Ecto neural progenitor cell (in vitro differentiated cells): ENCODE results near the gene ASIC1.
A peak's percentile ranks its signal among the peaks of the same experiment; 100 is the strongest.

ENCODE experiments used
- DNase-seq: peaks from one replicate; pipeline ENCODE4 v3.0.0-alpha.2; 2018; ENCODE audit warnings: low spot score

The ASIC1 gene

DNA sequence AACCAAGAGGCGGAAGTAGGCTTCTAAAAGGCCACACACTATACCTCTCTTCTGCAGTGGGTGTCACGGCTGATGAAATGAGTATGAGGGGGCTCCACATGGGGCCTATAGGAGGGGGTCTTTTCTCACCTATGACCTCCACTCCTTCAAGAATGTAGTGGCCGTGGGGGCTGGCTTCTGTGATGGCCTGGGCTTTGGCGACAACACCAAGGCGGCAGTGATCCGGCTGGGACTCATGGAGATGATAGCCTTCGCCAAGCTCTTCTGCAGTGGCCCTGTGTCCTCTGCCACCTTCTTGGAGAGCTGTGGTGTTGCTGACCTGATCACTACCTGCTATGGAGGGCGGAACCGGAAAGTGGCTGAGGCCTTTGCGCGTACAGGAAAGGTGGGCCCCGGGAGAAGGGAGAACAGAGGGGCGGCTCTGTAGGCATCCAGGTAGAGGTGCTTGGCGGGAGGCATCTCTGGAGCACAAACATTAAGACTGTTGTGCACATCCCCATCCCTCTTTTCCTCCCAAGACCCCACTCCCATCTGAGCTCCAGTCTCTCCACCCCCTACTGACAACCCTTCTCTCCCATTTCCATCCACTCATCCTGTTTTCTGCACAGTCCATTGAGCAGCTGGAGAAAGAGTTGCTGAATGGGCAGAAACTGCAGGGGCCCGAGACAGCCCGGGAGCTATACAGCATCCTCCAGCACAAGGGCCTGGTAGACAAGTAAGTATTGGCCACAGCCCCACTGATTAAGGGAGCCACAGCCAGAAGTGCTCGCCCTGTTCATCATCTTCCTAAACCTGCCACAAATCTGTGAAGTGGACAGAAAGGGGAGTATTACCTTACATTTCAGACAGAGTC, 50.2 kb downstream of the ASIC1 start:
- DNase-seq: no peak

DNA sequence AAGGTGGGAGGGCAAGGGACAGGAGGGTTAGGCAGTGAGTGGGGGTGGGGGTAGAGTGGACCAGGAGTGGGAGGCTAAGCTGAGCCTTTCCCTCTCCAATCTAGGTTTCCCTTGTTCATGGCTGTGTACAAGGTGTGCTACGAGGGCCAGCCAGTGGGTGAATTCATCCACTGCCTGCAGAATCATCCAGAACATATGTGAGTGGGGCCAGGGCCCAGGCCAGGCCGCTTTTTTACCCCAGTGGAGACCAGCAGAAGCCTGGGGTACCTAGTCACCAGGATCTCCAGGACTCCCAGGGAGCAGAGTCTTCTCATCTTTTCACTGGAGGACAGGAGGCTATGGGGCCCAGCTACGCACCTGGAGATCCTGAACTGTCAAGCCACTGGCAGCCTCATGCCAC, 51.9 kb downstream of the ASIC1 start:
- no peak for DNase-seq

DNA sequence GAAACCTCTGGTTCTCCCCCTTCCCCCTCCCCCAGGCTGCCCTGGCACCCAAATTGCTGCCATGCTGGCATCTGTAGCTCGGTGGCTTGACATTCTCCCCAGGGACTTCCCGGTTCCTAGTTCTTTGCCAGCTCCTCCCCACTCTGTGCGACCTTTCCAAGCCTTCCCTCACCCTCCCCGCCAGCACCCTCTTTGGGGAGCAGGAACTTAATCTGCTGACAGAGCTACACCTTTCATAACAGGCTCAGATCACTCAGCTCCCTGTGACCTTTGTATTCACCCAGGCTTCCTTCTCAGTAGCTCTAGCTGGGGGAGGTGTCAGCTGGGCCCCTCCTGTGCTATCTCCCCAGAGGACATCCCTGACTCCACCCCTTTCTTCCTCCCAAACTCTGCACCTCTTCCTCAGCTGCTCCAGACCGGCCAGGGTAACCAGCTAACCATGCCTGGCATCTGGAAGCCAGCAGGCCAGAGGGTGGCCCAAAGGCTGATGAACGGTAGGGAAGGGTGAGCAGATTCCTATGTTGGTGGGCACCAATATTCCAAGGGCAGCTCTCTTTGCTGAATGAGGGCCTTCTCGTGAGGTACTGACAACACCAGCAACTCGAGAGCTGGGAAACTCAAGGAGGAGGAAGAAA, 52.8 kb downstream of the ASIC1 start:
- no peak for DNase-seq

DNA sequence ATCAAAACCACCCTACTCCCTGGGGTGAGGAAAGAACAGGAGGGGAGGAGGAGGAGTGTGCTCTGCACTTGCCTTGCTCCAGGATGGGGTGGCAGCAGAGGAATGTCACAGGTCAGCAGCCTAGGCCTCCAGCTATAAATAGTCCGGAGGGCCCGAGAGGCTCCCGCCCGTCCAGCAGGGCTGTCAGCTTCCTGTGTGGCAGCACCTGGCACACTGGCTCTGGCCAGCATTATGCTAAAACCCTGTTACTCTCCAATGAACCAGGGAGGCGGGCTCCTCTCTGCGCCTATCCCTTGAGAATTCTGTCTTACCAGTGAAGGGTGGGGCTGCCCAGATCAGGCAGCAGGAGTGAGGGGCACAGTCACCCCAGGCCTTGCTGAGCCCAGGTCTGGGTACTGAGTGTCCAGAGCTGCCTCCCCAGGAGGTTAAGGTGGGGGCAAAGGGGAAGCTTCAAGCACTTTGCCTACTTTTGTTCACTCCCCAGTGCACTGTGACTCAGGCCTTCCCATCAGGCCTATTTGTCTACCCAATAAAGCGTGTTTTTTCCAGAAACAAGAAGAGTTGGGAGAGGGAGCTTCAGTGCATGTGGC, 53.5 kb downstream of the ASIC1 start:
- DNase-seq: peak; percentile 75

DNA sequence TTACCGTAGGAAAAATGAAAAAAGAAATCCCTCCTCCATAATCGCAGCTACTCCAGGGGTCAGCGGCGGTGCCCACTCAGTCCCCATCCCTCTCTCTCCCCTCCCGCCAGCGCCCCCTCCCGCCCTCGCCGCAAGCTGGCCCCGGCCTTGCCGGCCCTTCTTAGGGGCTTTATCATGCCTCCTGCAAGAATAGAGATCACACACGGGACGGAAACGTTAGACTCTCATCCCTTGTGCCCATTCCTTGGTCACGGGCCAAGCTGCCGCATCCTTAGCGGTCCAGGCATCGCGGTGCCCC, 53.9 kb downstream of the ASIC1 start:
- DNase-seq: no peak

DNA sequence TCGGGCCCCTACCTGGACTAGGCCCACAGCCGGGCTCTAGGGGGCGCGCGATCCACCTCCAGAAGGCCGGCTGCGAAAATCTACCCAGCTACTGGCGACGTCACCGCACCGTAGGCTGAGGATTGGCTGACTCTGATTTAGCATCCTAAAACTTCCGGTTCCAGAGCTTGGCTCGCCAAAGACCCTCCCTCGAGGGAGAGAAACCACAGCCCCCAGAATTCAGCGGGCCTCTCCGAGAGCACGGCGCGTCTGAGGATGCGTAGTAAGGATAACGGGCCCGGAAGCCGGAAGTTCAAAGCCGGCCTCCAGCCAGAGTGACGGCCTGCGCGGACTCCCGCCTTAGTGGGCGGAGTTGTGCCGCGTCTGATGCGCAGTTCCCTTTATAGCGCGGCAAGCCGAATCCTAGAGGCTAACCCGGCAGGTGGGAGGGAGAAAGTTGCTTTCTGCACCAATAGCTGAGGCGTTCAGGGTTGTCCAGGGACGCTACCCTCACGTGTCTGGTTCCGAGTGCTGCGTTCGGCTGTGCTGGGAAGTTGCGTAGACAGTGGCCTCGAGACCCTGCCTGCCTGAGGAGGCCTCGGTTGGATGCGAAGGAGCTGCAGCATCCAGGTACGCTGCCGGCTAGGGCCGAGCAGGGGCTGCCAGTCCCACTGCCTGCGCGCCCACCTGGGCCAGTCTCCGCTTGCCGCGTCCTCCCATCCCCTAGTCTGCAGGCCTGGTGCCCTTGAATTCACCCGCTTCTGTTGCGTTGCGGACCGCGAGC, 54.5 kb downstream of the ASIC1 start, which contains the start of gene COX14:
COX14 (plus strand) TSS at position 544 of the 763 bp plus-strand sequence. CDS start 7,808 bp downstream, outside the sequence.
- DNase-seq: peak; percentile 100

DNA sequence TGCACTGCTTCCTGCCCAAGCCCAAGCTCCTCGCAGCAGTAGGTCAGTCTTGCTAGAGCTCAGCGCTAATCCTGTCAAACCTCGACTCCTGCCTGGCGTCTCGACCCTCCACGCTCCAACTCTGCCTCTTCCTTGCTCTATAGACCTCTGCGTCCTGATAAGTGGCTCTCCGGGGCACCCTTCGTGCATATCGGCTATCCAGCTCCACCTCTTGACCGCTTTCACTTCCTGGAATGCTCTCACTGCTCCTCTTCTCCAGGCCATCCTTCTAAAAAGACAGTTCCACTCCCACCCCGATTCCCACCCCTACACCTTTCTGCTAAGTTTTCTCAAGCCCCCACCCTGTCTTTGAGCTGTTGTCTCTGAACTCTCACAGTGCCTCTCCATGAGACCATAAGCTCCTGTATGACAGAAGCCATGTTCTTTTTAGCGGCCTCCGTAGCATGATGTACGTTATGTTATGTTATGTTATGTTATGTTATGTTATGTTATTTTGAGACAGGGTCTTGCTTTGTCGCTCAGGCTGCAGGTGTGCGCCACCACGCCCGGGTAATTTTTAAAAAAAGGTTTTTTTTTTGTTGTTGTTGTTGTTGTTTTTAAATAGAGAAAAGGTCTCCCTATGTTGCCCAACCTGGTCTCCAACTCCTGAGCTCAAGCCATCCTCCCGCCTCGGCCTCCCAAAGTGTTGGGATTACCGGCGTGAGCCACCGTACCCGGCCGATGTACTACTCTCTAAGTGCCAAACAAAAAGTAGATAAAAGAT, 55.2 kb downstream of the ASIC1 start:
- no peak for DNase-seq

DNA sequence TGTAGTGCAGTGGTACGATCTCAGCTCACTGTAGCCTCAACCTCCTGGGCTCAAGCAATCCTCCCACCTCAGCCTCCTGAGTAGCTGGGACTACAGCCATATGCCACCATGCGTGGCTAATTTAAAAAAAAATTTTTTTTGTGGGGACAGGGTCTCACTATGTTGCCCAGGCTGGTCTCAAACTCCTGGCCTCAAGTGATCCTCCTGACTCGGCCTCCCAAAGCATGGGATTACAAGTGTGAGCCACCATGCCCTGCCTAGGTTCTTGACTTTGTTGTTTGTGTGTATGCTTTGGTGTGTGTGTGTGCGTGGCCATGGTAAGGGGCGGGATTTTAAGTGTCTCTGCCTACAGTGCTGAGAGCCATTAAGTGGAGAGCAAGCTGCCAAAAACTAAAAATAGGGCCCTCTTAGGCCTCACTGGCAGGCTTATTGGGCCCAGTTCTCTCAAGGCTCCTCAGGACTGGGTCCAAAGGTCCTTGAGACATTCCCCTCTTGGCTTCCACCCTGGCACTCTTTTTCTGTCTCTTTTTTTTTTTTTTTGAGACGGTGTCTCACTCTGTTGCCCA, 59.7 kb downstream of the ASIC1 start:
- DNase-seq: no peak

DNA sequence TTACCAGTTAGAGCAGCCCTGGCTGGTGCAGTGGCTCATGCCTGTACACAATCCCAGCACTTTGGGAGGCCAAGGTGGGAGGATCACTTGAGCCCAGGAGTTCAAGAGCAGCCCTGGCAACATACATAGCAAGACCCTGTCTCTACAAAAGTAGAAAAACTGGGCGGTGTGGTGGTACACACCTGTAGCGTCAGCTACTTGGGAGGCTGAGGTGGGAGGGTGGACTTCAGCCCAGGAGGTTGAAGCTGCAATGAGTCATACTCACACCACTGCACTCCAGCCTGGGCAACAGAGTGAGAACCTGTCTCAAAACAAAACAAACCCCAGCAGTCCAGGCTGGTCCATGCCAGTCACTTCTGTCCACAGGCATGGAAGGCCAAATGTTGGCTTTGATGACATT, 62.0 kb downstream of the ASIC1 start:
- no peak for DNase-seq

DNA sequence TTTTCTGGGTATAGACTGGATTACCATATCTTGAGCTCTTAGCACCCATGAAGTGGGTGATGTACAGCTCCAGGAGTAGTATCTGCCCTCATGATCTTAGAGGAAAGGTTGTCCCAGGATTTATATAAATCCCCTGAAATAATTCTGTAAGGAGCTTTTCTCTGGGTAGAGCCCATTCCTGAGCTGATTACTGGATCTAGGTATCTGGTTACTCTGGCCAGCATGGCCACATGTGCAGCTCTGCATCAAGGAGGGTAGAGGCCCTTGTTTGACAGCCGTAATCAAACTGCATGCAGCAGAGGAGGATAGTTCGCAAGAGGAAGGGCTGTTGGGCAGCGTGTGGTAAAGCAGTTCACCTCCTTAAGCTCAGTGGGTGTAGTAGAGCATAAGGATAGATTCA, 63.1 kb downstream of the ASIC1 start:
- no peak for DNase-seq

DNA sequence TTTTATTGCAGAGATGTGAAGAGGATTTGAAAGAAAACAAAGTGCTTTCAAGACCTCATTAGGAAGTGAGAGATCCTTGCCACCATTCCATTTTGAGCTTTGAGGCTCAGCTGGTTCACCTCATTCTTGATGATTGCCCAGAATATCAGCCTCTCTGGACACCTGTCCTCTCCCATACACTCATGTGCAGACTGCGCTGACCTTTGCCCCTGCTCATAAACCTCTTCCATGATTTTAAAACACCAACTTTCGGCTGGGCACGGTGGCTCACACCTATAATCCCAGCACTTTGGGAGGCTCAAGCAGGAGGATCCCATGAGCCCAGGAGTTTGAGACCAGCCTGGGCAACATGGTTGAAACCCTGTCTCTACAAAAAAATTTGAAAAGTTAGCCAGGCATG, 63.6 kb downstream of the ASIC1 start:
- no peak for DNase-seq

DNA sequence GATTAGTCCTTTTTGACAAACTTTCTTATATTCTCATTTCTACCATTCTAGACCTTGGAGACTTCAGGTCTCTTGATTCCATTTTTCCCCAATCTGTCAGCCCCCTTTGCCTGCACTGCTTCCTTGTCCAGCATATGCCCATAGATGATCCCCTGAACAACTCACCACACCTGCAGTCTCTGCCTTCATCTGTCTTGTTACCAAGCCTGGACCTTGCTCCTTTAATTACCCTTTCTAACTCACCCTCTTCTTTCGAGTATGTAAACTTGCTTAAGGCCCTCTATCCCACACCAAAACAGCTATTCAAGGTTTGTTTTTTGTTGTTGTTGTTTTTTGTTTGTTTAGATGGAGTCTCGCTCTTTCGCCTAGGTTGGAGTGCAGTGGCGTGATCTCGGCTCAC, 64.2 kb downstream of the ASIC1 start:
- DNase-seq: no peak

DNA sequence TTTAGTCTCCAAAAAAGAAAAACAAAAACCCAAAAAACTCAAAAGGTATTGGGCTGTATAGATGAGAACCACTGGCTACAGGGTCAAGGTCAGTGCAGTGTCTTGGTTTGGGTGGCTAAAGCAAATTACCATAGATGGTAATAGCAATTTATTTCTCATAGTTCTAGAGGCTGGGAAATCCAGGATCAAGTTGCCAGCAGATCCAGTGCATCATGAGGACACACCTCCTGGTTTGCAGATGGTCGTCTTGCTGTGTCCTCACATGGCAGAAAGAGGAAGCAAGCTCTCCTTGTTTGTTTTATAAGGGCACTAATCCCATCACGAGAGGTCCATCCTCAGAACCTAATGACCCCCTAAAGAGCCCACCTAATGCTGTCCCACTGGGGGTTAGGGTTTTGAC, 65.8 kb downstream of the ASIC1 start:
- DNase-seq: no peak

DNA sequence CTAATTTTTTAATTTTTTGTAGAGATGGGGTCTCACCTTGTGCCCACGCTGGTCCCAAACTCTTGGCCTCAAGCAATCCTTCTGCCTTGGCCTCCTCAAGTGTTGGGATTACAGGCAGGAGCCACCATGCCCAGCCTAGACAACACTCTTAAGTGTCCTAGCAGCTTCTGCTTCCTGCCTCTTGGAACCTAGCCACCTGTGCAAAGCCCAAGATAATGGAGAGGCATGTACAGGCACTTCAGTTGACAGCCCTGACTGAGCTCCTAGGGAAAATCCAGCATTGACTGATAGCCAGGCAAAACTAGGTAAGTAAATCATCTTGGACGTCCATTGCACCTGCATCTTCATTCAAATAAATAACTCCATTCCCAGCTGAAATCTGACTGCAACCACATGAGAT, 70.2 kb downstream of the ASIC1 start:
- no peak for DNase-seq

DNA sequence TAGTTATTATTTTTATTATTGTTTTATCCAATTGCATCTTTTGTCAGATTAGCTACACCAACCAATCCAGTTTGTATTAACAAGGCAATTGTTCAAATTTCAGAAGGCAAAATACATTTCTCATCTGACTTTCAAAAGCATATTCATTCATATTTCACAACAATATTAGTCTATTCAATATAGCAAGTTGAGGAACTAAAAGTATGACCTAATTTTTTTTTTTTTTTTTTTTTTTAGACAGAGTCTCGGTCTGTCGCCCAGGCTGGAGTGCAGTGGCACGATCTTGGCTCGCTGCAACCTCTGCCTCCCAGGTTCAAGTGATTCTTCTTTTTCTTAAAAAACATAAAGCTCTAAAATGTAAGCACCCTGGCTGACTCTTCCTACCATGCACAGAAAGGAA, 71.9 kb downstream of the ASIC1 start:
- DNase-seq: no peak

DNA sequence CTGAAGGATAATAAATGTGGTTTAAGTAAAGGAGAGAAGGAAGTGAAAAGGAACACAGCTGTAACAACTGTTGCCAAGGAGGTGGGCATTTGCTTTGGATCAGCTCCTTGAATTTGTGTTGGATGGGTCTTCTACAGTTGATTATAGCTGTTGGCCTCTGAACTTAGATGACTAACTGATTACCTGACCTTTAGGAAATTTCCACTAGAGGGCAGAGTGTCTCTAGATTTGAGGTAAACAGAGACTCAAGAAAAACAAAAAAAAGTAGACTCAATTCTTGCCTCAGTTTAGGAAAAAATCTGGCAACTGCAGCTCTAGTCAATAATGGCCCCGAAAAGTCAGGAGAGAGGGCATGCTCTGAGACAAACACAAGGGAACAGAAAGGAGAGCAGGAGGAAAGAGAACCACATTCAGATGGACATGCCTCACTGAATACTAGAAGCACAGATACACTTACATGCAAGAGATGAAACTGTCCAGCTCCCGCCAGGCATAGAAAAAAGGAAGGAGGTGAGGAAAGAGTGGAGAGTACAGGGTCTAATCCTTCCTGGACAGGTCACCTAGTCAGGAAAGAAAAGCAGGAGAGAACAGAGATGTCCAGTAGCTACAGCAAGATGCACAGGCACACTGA, 75.2 kb downstream of the ASIC1 start:
- no peak for DNase-seq
